HG02885 (cell line): ENCODE measurements around the gene COX4I2.

Source experiments
- ATAC-seq: cut with Tn5 transposase; IDR thresholded peaks from one replicate; pipeline ENCODE4 v1.9.1; 2021; ENCODE audit warnings: mild to moderate bottlenecking; ENCODE audit not compliant: unreplicated experiment, poor library complexity

COX4I2 gene

DNA sequence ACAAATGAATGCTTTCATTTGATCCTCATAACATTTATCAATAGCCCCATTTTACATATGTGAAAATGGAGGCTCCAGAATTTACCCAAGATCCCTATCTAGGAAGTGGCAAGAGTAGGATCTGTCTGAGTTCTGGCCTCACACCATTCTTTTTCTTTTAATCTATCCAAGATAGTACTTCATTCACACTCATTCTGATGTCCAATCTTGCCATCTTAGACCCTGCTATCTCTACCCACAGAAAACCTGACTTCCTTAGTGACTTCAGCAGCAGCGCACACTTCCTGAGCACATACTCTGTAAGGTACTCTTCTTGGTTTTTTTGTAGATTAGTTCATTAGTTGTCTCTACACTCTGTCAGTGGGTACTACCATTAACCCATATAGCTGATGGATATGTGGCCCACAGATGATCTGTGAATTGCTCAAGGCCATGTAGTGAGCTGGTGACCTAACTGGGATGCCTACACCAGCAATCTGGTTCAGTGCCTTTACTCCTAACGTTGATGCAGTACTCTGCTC is 36.3 kb downstream of the COX4I2 start:
- ATAC-seq, result no peak

DNA sequence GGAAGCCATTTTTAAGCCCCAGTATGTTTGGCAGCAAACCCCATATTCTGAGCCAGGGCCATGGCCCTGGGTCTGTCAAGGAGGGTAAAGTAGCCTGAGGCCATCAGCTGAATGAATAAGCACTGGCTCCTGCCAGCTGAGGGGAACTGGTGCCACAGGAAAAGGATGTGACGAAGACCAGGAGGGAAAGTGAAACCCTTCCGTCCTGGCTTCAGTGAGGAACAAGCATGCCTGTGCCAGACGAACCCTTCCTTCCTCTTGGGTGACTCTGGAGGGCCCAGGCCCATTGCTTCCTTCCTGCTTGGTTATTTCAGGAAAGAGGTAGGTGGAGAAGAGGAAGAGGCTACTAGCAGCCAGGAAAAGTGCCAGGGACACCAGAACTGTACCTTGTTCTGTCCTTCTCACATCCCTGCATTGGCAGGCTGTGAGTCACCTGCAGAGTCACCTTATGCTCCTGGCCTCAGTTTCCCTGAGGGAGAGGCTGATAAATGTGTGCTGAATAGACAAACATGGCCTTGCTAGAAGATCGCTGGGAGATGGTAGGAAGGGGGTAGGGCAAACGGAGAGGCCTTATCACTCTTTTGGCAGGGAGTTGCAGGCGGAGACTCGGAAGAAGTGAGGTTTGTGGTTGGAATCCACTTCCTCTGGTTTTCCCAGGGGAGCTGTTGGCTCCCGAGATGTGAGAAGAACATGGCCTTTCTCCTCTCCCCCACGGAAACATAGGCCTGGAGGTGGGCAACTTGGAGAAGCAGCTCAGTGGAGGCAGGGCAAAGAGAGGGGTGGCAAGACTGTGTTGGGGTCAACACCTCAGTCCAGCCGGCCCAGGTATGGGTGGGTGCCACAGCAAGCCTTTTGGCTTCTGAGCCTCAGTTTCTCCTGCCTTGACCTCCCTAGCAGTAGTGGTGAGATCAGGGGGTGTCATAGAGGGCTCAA is 37.4 kb downstream of the COX4I2 start:
- ATAC-seq, result peak; percentile 78

DNA sequence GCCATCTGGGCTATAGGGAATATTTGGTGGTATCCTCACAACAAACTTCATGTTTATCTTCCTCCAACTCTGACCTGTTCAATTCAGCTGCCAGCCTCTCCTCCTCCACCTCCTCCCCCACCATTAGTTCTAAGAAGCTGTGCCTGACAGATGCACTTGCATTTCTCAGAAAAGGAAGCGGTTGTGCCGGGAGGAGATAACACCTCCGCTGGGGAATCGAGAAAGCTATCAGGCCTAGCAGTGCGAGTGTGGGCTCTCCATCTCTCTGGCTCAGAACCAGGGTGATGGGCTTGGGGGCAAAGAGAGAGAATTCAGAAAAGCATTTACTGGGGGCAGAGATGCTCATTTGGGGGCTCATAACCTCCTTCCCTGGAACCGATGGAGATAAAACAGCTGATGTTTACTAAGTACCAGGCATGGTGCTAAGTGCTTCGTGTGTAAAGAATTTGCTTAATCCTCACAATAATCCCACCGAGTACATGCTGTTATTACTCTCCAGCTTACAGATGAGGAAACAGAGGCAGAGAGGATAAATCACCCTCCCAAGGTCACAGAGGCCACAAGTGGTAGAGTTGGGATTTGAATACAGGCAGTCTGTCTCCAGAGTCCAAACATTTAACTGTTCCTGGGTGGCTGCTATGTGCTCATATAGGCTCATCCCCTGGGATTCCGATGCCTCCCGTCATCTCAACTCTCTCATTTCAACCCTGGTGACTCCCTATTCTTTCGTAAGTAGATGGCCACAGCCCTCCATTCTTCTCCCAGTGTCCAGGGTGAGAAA is 38.3 kb downstream of the COX4I2 start:
- ATAC-seq, result peak; percentile 54

DNA sequence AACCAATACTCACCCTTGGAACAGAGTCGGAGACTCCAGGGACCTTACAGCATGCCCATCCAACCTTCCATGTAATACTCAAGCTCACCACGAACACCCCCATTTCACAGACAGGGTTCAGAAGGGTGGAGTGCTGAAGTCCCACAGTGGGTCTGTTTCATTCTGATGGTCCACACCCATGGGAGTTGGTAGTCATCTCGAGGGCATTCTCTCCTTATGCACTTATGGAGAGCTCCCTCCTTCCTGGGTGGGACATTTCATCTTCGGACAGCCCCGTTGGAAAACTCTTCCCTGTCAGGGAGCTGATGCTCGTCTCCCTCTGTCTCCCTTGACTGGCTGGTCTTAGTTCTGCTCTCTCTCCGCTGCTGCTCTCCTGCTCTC is 38.9 kb downstream of the COX4I2 start:
- ATAC-seq, result no peak

DNA sequence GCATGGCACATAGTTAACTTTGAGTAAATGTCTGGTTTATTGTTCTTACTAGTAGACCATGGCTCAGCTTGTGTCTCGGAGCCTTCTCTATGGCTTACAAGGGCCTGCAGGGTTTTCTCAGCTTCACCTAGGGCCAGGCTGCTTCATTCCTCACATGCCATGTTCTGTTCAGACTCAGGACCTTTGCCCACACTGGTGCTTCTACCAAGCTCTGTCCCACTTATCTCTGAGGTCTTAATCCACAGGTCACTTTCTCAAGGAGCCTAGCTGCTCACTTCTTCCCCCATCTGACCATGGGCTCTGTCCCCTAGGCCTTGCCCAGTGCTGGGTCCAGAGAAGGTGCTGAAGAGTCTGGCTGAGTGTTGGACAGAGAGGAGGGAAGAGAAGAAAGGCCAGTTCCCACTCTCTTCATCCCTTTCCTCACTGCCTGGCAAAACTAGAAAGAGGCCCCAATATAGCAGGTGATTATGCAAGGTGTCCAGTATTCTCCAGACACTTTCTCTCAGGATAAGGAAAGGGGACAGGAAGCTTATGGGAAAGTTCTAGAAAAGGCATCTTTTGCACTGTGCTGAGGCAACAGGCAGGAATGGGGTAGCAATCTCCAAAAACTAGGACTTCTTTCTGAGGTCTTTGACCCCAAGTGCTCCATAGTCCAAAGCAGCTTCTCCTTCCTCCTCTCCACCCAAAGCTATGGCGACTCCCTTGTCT is 40.0 kb downstream of the COX4I2 start:
- no peak for ATAC-seq

DNA sequence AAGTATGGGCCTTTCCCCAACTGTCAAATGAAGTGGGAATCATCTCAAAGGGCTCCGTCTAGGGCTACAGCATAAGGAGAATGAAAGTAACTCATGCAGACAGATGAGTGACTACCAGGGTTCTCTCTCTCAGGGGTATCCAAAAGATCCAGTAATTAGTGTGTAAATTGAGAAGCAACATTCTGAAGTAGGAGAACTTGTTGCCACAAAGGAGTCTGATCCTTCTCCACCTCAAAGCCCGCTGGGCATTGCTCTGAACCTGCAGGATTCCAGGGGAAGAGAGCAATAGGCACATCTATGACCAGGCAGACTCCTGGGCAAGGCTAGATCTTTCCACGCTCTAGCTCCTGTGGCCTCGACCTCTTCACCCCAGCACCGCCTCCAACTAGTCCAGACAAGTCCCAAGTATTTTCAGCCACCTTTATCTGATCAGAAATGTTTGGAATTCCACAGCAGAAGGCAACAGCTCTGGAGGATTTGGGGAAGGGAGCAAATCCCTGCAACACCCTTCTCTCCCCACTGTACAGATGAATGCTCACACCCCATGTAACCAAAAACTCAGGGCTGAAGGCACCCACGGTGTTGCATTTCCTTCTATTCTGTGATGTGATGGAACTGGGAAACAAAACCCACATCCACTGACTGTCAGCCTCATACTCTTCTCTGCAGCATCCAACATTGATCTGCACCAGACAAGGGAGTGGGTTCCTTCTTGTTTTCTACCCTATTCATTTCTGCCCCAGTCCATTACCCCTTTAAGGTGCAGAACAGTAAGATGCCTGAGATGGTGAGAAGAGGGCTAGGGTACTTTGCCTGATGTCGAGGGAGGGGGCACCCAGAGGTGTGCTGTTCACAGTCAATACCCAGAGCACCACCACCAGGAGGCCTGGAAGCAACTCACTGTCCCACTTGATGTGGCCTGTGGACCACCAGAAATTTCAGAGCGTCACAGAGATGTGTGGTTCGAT is 41.0 kb downstream of the COX4I2 start:
- ATAC-seq, result no peak

DNA sequence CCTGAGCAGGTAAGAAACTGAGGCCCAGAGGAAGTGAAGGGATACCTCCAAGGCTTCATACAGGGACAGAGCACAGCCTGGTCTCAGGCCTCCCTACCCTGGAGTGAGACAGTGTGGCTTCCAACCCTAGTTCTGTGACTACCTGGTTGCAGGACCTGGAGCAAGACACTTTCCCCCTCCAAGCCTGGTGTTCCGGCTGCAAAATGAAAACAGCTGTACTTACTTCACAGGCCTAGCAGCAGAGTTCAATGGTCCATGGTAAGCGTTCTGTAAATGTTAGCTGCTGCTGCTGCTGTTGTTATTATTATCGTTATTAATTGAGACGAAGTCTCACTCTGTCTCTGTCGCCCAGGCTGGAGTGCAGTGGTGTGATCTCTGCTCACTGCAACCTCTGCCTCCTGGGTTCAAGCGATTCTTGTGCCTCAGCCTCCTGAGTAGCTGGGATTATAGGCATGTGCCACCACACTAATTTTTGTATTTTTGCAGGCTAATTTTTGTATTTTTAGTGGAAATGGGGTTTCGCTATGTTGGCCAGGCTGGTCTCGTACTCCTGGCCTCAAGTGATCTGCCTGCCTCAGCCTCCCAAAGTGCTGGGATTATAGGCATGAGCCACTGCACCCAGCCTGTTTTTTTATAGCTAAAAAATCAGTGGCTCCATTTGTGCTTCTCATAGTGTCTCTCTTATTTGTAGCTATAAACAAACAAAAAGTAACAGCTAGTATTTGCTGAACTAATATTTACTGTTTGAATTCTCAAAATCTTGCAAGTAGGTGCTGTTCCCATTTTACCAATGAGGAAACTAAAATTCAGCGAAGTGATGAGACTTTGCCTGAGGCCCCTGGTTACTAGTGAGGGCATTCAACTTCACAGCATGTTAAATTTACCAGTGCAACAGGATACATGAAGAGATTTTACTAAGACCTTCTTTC is 41.9 kb downstream of the COX4I2 start:
- no peak for ATAC-seq

DNA sequence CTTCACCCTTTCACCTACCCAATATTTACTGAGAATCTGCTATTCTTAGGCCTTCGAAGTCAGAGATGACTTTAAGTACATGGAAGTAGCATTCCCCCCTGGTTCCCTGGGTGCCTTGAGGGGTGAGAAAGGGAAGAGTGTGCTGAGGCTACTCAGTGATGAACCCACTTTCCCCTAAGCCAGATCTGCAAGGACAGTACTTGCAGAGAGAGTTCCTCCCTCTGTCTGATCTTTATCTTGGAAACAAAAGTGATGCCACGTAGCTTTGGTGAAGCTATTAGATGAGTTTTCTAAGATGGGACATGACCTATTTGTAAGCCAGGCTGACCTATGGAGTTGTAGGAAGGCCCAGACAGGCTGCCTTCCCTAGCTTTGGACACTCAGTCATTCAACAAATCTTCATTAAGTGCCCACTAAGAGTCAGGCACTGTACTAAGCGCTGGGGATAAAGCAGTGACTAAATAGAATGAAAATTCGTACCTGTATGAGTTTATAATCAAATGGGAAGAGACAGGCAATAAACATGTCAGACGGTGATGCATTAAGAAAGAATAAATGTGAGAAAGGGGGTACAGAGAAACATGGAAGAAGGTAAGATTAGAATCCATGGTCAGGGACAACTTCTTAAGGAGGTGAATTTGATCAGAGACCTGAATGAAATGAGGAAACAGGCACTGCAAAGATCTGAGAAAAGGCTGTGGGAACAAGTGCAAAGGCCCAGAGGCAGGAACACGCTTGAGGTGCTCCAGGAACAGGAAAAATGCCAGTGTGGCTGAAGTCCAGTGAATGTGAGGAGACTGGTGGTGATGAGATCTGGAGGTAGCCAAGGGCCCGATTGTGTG is 42.8 kb downstream of the COX4I2 start:
- no peak for ATAC-seq

DNA sequence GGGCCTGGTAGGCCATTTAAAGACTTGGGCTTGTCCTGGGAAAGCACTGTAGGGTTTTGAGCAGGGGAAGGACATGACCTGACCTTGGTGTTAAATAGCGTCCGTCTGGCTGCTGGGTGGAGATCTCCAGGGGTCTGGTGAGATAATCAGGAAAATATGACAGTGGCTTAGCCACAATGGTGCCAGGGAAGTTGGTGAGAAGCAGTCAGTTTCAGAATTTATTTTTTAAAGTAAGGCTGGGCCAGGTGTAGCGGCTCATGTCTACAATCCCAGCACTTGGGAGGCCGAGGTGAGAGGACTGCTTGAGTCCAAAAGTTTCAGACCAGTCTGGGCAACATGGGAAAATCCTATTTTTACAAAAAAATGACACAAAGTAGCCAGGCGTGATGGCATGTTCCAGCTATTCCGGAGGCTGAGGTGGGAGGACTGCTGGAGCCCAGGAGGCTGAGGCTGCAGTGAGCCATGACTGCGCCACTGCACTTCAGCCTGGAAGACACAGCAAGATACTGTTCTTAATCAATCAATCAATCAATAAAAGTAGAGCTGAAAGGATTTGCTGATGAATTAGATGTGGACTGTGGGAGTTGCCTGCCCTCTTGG is 43.5 kb downstream of the COX4I2 start:
- ATAC-seq, result no peak

DNA sequence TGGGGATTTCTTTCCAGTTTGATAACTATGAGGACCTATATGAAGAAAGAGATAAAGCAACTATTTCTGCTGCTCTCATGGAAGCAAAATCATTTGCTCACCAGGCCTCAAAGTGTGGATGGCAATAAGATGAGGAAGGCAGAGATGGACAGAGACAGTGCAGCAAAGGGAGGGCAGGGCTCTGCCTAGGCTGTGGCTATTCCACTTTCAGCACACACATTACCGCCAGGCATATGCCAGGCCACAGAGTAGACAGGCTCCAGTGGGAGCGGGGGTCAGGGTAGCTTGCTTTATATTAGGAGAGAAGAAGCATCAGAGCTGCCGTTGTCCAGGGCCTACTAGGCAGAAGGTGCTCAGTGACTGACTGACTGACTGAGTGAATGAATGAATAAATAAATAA is 44.1 kb downstream of the COX4I2 start:
- ATAC-seq, result no peak

DNA sequence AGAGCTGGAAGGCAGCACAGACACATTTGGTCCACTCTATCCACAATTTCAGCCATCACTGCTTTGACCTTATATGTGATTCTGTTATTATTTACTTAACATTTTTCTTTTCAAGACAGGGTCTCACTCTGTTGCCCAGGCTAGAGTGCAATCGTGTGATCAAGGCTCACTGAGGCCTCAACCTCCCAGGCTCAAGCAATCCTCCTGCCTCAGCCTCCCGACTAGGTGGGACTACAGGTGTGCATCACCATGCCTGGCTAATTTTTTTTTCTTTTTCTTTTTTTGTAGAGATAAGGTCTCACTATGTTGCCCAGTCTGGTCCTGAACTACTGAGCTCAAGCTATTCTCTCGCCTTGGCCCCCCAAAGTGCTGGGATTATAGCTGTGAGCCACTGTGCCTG is 44.6 kb downstream of the COX4I2 start:
- ATAC-seq, result no peak

DNA sequence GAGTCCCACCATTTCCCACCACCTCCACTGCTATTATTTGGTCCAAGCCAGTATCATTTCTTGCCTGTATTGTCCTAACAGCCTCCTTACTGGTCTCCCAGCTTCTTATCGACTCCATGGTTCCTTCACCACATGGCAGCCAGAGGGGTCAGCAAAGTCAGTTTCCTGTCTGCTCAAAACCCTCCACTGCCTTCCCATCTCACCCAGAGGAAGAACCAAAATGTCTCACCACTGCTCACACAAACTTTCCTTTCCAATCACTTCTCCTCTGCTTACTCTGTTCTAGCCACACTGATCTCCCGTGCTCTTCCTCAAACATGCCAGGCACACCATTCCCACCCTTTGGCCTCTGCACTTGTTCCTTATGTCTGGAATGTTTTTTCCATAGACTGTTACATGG is 45.2 kb downstream of the COX4I2 start:
- no peak for ATAC-seq

DNA sequence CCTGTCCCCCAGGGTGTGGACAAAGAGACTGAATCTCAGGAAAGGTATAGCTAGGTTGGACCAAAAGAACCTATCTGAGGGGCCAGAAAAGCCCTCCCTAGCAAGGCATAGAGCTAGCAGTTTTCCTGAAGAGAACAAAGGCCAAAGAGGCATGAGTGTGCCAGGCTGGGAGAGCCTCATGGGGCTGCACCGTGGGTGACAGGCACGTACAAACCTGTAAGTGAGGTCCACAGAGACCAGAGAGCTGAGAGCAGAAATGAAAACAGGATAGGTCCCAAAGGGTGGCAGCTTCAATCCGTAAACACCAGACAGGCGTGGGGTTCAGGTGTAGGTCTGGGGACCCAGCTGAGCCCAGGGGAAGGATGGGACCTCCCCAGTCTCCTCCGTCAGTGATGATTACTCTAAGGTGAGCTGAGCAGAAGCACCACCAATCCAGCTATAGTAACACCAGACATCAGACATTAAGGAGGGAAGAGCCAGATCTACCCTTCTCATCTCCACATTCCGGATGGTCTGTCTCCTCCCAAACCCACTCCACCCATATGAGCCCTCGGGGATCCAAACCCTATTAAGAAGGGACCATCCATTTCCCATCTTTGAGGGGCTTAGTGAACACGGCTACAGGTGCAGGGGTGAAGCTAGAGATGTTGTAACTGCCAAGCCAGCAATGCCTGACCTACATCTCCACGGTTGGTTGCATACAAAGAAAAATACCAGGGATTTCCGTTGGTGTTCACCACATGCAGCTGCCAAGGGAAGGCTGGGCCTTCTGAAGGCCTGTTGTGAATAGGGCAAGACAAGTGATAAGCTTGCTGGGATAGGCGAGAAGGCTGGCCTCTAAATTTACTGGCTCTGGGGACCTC is 46.7 kb downstream of the COX4I2 start:
- ATAC-seq, result peak; percentile 51

DNA sequence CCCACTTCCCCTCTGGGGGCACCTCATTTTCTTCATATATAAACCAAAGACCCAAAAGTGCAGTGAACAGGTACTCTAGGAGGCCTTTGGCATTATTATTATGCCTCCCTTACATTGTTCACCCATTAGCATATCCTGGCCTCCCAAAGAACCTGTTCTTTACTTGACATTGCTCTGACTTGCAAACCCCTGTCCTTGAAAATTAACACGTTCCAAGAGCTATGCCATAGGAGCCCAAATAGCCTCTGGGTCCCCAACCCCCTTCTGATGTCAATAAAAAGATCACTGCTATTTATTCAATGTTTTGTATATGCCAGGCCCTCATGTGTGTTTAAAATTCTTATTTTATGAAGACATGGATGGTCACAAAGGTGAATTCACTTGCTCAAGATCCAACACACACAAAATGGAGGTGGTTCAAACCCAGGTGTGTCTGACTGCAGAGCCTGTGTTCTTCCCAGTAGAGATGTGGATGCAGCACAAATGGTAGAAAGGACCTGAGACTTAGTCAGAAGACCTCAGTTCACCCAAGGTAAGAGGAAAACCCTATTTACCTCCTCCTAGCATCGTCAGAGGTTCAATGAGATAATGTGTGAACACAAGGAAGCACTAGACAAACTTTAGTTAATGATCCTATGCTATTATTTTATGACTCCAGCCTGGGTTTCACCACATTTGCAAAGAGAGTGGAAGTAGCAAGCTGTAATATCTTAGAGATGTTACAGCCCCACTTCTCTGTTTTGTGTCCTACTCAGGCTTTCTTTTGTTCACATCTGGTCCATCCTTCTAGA is 48.3 kb downstream of the COX4I2 start:
- no peak for ATAC-seq

DNA sequence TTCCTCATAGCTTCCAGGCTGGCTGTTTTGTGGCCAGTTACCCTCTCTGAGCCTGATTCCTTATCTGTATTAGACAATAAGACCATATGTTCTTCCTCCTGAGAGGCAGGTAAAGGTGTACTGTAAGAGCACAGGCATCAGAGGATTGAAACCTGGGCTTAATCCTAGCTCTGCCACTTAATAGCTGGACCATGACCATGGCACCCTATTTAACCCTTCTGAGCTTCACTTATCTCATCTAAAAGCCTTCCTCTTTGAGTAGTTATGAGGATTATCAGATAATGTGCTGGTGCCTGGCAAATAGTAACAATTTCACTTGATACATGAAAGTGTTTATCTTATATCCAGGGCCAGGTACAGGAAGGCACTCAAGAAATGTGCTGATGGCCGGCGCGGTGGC is 50.1 kb downstream of the COX4I2 start:
- no peak for ATAC-seq

DNA sequence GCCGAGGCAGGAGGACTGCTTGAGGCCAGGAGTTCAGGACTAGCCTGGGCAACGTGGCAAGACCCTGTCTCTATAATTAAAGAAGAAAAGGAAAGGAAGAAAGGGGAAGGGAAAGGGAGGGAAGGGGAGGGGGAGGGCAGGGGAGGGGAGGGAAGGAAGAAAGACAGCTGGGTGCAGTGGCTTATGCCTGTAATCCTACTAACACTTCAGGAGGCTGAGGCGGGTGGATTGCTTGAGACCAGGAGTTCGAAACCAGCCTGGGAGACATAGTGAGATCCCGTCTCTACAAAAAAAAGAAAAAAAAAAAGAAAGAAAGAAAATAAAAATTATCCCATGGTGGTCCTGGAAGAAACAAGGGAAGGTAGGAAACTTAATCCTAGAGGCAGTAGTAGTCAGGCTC is 51.4 kb downstream of the COX4I2 start:
- ATAC-seq, result no peak
